ENCODE data around the gene CDKN2B-AS1. TPM values are rescaled to one million over a fixed set of nuclear protein-coding genes. Genes with fewer than 3 reads are reported as not detected.

The CDKN2B-AS1 gene
- total RNA-seq, 2 donors from 2014 or later: not detected

GRCh38 chr9:22054076-22054475, 59.5 kb downstream of the CDKN2B-AS1 start:
- WGBS, 2 experiments (ENCODE audit: insufficient coverage in 1 of 2, insufficient read length in 1 of 2): 69 to 89% methylated on average over 2 to 3 of the region's 3 CpGs
- Histone ChIP-seq H3K27me3 (ENCODE audit: control insufficient read depth, insufficient read depth, low read length, poor library complexity, severe bottlenecking) (no peaks in the 10 kb centered on the region), H3K9me3 (ENCODE audit: control insufficient read depth, low read length) (no peaks in the 10 kb centered on the region), H3K9ac (ENCODE audit: extremely low read depth, low read length, poor library complexity, severe bottlenecking) (no peak overlapping the region), H3K27ac (ENCODE audit: low read depth, low read length) (no peak overlapping the region), H3K4me3 (ENCODE audit: low read length) (no peak overlapping the region), H3K36me3 (ENCODE audit: control insufficient read depth, insufficient read depth, low read length) (no peaks in the 10 kb centered on the region), H3K4me1 (ENCODE audit: control insufficient read depth, insufficient read depth, low read length) (peaks cover 2% of the 10 kb centered on the region)
- DNase-seq: no peak
- Mint-ChIP-seq H3K4me3 (no peak overlapping the region), H3K4me1 (peaks cover 22% of the 10 kb centered on the region), H3K36me3 (ENCODE audit: low read depth) (no peaks in the 10 kb centered on the region), H3K9me3 (peaks cover 7% of the 10 kb centered on the region), H3K27me3 (ENCODE audit: insufficient read depth) (no peaks in the 10 kb centered on the region), H3K27ac (no peak overlapping the region)
- TF ChIP-seq, protein P1, sequence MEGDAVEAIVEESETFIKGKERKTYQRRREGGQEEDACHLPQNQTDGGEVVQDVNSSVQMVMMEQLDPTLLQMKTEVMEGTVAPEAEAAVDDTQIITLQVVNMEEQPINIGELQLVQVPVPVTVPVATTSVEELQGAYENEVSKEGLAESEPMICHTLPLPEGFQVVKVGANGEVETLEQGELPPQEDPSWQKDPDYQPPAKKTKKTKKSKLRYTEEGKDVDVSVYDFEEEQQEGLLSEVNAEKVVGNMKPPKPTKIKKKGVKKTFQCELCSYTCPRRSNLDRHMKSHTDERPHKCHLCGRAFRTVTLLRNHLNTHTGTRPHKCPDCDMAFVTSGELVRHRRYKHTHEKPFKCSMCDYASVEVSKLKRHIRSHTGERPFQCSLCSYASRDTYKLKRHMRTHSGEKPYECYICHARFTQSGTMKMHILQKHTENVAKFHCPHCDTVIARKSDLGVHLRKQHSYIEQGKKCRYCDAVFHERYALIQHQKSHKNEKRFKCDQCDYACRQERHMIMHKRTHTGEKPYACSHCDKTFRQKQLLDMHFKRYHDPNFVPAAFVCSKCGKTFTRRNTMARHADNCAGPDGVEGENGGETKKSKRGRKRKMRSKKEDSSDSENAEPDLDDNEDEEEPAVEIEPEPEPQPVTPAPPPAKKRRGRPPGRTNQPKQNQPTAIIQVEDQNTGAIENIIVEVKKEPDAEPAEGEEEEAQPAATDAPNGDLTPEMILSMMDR (conservative IDR thresholded peaks at IDR 0.05): no peak

GRCh38 chr9:22054529-22054928, 59.9 kb downstream of the CDKN2B-AS1 start:
- TF ChIP-seq, protein P1 (conservative IDR thresholded peaks at IDR 0.05): no peak
- H3K36me3 Mint-ChIP-seq (ENCODE audit: low read depth): no peaks in the 10 kb centered on the region
- peaks cover 10% of the 10 kb centered on the region for H3K9me3 Mint-ChIP-seq
- peaks cover 22% of the 10 kb centered on the region for H3K4me1 Mint-ChIP-seq
- 100% methylated on average over 1 of the region's 2 CpGs; no CpG with 5 or more reads in 1 of the 2 experiments for WGBS, 2 experiments (ENCODE audit: insufficient coverage in 1 of 2, insufficient read length in 1 of 2)
- Histone ChIP-seq H3K9me3 (ENCODE audit: control insufficient read depth, low read length) (no peaks in the 10 kb centered on the region), H3K4me3 (ENCODE audit: low read length) (no peak overlapping the region), H3K36me3 (ENCODE audit: control insufficient read depth, insufficient read depth, low read length) (no peaks in the 10 kb centered on the region), H3K27me3 (ENCODE audit: control insufficient read depth, insufficient read depth, low read length, poor library complexity, severe bottlenecking) (no peaks in the 10 kb centered on the region), H3K9ac (ENCODE audit: extremely low read depth, low read length, poor library complexity, severe bottlenecking) (no peak overlapping the region), H3K4me1 (ENCODE audit: control insufficient read depth, insufficient read depth, low read length) (peaks cover 2% of the 10 kb centered on the region), H3K27ac (ENCODE audit: low read depth, low read length) (no peak overlapping the region)
- H3K27ac Mint-ChIP-seq: no peak overlapping the region
- DNase-seq: no peak
- H3K27me3 Mint-ChIP-seq (ENCODE audit: insufficient read depth): no peaks in the 10 kb centered on the region
- no peak overlapping the region for H3K4me3 Mint-ChIP-seq

DNA sequence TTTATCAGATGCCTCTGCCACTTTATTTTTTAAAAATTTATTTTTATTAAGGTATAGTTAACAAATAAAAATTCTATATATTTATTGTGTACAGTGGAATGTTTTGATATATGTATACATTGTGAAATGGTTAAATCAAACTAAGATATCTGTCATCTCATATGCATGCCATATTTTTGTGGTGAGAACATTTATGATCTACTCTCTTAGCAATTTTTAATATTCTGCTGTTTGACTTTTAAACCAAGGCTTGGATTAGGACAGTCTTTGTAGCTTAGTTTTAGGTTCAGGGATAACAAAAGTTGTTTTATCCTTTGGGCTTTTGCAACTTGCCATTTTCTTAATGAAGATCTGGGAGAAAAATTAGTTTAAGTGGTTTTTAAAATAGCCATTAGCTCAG, 60.5 kb downstream of the CDKN2B-AS1 start:
- no peaks in the 10 kb centered on the region for H3K27me3 ChIP-seq (ENCODE audit: control insufficient read depth, insufficient read depth, low read length, poor library complexity, severe bottlenecking)
- Mint-ChIP-seq H3K27ac (no peak overlapping the region), H3K36me3 (ENCODE audit: low read depth) (no peaks in the 10 kb centered on the region), H3K4me3 (no peak overlapping the region), H3K9me3 (peaks cover 14% of the 10 kb centered on the region), H3K4me1 (peaks cover 22% of the 10 kb centered on the region), H3K27me3 (ENCODE audit: insufficient read depth) (no peaks in the 10 kb centered on the region)
- no peaks in the 10 kb centered on the region for H3K9me3 ChIP-seq (ENCODE audit: control insufficient read depth, low read length)
- H3K4me3 ChIP-seq (ENCODE audit: low read length): no peak overlapping the region
- no peaks in the 10 kb centered on the region for H3K36me3 ChIP-seq (ENCODE audit: control insufficient read depth, insufficient read depth, low read length)
- H3K4me1 ChIP-seq (ENCODE audit: control insufficient read depth, insufficient read depth, low read length): peaks cover 2% of the 10 kb centered on the region
- no peak overlapping the region for H3K27ac ChIP-seq (ENCODE audit: low read depth, low read length)
- no peak for DNase-seq
- H3K9ac ChIP-seq (ENCODE audit: extremely low read depth, low read length, poor library complexity, severe bottlenecking): no peak overlapping the region
- TF ChIP-seq, protein P1 (conservative IDR thresholded peaks at IDR 0.05): no peak
